Measurements from ENCODE around the gene AEN. TPM values are rescaled to one million over a fixed set of nuclear protein-coding genes. Genes with fewer than 3 reads are reported as not detected.

AEN gene
- total and polyA plus RNA-seq, 3 donors from 2014 or later = 22.5 to 32.9 (median 31.0) TPM

DNA sequence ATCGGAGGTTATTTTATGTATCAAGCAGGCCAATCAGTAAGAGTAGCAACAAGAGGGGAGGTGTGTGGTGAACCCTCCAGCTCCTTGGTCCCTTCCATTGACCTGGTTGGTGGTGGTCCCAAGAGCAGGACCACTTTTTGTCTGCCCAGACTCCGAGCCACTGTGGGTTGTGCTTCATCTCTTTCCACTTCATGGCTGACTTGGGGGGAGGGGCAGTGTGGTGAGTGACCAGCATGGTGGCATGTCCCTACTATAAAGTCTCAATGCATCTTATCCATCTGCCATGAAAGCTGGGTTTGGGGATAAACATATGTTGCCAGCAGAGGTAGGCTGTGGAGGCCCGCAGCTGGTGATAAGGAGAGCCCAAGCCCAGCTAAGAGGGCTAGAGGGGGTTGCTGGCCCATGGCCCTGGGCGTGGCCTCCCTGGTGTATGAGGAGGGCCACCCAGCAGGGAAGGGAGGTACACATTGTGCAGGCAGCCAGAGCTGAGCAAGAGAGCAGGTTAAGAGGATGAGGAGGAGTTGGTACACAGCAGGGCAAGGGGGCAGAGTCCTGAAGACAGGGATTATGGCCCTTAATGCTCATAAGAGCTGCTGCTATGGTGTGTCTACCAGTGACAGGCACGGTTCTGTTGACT is 7.0 kb downstream of the AEN start:
- H3K9me3 ChIP-seq = no peaks in the 10 kb centered on the region
- intact Hi-C loops (cut with DNase I; ENCODE audit: low total_unique reads) = no loop called here
- no peaks in the 10 kb centered on the region for H3K27me3 ChIP-seq
- 89 to 100% methylated on average over 3 to 5 of the region's 5 CpGs for WGBS, 2 donors
- H3K36me3 ChIP-seq (ENCODE audit: low read depth, missing control alignments) = no peaks in the 10 kb centered on the region
- no peak overlapping the region for H3K27ac ChIP-seq
- H3K4me1 ChIP-seq = peaks cover 12% of the 10 kb centered on the region
- TF ChIP-seq, protein P1, sequence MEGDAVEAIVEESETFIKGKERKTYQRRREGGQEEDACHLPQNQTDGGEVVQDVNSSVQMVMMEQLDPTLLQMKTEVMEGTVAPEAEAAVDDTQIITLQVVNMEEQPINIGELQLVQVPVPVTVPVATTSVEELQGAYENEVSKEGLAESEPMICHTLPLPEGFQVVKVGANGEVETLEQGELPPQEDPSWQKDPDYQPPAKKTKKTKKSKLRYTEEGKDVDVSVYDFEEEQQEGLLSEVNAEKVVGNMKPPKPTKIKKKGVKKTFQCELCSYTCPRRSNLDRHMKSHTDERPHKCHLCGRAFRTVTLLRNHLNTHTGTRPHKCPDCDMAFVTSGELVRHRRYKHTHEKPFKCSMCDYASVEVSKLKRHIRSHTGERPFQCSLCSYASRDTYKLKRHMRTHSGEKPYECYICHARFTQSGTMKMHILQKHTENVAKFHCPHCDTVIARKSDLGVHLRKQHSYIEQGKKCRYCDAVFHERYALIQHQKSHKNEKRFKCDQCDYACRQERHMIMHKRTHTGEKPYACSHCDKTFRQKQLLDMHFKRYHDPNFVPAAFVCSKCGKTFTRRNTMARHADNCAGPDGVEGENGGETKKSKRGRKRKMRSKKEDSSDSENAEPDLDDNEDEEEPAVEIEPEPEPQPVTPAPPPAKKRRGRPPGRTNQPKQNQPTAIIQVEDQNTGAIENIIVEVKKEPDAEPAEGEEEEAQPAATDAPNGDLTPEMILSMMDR (IDR thresholded peaks at IDR 0.05) = no peak
- no peak for TF ChIP-seq POLR2A (IDR thresholded peaks at IDR 0.05)
- no peak for DNase-seq
- no peak overlapping the region for H3K4me3 ChIP-seq

DNA sequence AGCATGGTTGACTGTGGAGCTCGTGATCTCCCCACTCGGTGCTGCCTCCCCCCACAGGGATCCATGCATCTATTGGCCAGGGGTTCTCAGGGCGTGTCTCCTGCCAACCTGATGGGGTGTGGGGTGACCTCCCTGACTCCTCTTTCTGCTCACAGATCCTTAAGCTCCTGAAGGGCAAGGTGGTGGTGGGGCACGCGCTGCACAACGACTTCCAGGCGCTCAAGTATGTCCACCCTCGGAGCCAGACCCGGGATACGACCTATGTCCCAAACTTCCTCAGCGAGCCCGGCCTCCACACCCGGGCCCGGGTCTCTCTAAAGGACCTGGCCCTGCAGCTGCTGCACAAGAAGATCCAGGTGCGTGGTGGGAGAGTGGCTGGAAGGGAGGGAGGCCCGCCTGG is 7.9 kb downstream of the AEN start:
- 89 to 90% methylated on average over 8 to 16 of the region's 16 CpGs for WGBS, 2 donors
- TF ChIP-seq POLR2A (IDR thresholded peaks at IDR 0.05) = no peak
- TF ChIP-seq, protein P1 (IDR thresholded peaks at IDR 0.05) = no peak
- Histone ChIP-seq H3K4me1 (peaks cover 8% of the 10 kb centered on the region), H3K27me3 (no peaks in the 10 kb centered on the region), H3K9me3 (no peaks in the 10 kb centered on the region), H3K4me3 (no peak overlapping the region), H3K27ac (no peak overlapping the region), H3K36me3 (ENCODE audit: low read depth, missing control alignments) (no peaks in the 10 kb centered on the region)
- intact Hi-C loops (cut with DNase I; ENCODE audit: low total_unique reads) = no loop called here
- no peak for DNase-seq

DNA sequence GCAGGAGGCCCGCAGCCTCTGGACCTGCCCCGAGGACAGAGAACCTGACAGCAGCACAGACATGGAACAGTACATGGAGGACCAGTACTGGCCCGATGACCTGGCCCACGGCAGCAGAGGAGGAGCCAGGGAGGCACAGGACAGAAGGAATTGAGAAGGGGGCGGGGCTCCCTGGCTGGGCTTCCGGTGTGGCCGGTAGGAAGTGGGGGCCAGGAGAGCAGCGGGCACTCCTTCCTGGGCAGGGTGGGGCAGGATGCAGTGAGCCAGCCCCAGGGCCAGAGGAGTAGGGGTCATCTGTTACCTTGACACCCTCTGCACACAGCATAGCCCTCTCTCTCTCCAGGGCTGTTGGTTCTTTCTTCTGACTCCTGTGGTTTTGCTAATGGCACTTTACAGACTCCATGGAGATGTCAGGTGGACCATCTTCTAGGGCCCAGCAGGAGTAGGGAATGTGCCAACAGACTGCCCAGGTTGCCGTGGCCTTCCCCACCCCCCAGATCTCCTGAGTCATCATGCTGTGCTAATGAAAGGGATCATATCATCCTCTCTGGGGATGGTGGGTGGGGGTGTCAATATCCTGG is 9.1 kb downstream of the AEN start:
- Histone ChIP-seq H3K27ac (no peak overlapping the region), H3K4me3 (no peak overlapping the region), H3K4me1 (no peaks in the 10 kb centered on the region), H3K9me3 (no peaks in the 10 kb centered on the region), H3K36me3 (ENCODE audit: low read depth, missing control alignments) (no peaks in the 10 kb centered on the region), H3K27me3 (no peaks in the 10 kb centered on the region)
- TF ChIP-seq, protein P1 (IDR thresholded peaks at IDR 0.05) = no peak
- no peak for TF ChIP-seq POLR2A (IDR thresholded peaks at IDR 0.05)
- 82 to 85% methylated on average over 5 to 9 of the region's 9 CpGs for WGBS, 2 donors
- DNase-seq = no peak
- intact Hi-C loops (cut with DNase I; ENCODE audit: low total_unique reads) = no loop called here

DNA sequence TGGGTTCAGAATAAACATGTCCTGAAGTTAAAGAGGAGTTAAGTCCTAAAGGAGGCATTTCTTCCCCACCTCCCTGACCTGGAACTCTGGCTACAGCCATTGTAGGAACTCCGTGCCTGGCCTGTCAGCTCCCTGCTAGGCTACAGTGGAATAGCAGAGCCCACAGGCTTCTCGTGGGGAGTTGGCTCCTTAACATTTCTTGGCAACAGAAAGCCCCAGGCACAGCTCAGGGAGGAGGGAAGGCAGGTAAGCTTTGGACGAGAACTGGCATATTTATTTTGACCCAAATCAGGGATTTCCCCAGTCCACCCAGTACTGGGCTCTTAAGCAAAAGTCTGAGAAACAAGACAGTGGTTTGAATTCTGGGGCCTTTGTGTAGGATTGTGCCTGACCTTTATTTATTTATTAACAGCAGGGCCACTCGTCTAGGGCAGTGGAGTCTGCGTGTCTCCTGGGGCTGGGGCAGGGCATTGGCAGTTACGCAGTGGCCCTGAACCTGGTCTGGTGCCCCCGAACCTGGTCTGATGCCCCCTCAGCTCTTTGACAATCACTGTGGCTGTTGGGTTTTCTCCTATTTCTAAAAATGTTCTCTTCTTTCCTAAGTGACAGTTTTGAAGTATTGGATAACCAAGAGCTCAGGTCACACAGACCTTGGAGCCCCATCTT is 9.8 kb downstream of the AEN start:
- no peak overlapping the region for H3K27ac ChIP-seq
- intact Hi-C loops (cut with DNase I; ENCODE audit: low total_unique reads) = no loop called here
- 83 to 85% methylated on average over 6 to 7 of the region's 7 CpGs for WGBS, 2 donors
- H3K27me3 ChIP-seq = no peaks in the 10 kb centered on the region
- DNase-seq = no peak
- no peak overlapping the region for H3K4me3 ChIP-seq
- no peaks in the 10 kb centered on the region for H3K4me1 ChIP-seq
- no peaks in the 10 kb centered on the region for H3K36me3 ChIP-seq (ENCODE audit: low read depth, missing control alignments)
- no peaks in the 10 kb centered on the region for H3K9me3 ChIP-seq
- TF ChIP-seq POLR2A (IDR thresholded peaks at IDR 0.05) = no peak
- TF ChIP-seq, protein P1 (IDR thresholded peaks at IDR 0.05) = no peak

Data from testis (tissue), 3 donors.